ENCODE results near the gene RIT1.
A peak's percentile ranks its signal among the peaks of the same experiment; 100 is the strongest.

Gene RIT1

GRCh38 chr1:155940482-155940992 is 29.4 kb upstream of the RIT1 start:
- Histone ChIP-seq H3K9me3 (replicated peaks in 1 of 11) (no peaks in the 10 kb centered on the region), H3K27me3 (no peaks in the 10 kb centered on the region), H3K9ac (peak overlapping the region; percentile 20 to 69 (median 56)), H3K27ac (peak overlapping the region; percentile 43 to 69 (median 57); a peak in 20 of 22 replicates), H3K36me3 (peaks cover 0 to 18% (median 4%) of the 10 kb centered on the region in 11 experiments; a peak in 6 of 22 replicates), H4K20me1 (peaks cover 0 to 22% (median 10%) of the 10 kb centered on the region in 11 experiments; a peak in 11 of 22 replicates), H3K4me1 (peaks cover 71 to 79% (median 75%) of the 10 kb centered on the region in 10 experiments), H3K4me3 (peak overlapping the region in 7 of 10 experiments; percentile 0 to 48 (median 24); a peak in 6 of 20 replicates), H3K4me2 (peak overlapping the region; percentile 75 to 95 (median 86))
- no peak for TF ChIP-seq Cebpa-rat (IDR thresholded peaks at IDR 0.05)

GRCh38 chr1:155938220-155938627 is 27.1 kb upstream of the RIT1 start:
- TF ChIP-seq Cebpa-rat (IDR thresholded peaks at IDR 0.05): no peak
- Histone ChIP-seq H3K9ac (no peak overlapping the region), H3K36me3 (peaks cover under 1 to 6% (median 4%) of the 10 kb centered on the region in 11 experiments; a peak in 19 of 22 replicates), H3K4me2 (peak overlapping the region in 9 of 11 experiments; percentile 1 to 95 (median 85); a peak in 13 of 22 replicates), H3K27ac (no peak overlapping the region), H3K4me1 (peaks cover 55 to 67% (median 61%) of the 10 kb centered on the region in 10 experiments), H3K9me3 (replicated peaks in 1 of 11) (no peaks in the 10 kb centered on the region), H3K4me3 (no peak overlapping the region), H4K20me1 (peaks cover 0 to 20% (median 6%) of the 10 kb centered on the region in 11 experiments; a peak in 15 of 22 replicates), H3K27me3 (no peaks in the 10 kb centered on the region)

- H3K4me3 ChIP-seq: peak overlapping the region; percentile 80 to 97 (median 88)
- H3K36me3 ChIP-seq: peaks cover 32 to 37% (median 36%) of the 10 kb centered on the region in 11 experiments
- no peaks in the 10 kb centered on the region for H3K9me3 ChIP-seq (replicated peaks in 1 of 11)
- H3K27me3 ChIP-seq: no peaks in the 10 kb centered on the region
- TF ChIP-seq Cebpa-rat (IDR thresholded peaks at IDR 0.05): no peak
- H3K4me1 ChIP-seq: peaks cover 50 to 63% (median 60%) of the 10 kb centered on the region in 10 experiments
- peak overlapping the region; percentile 71 to 94 (median 86) for H3K4me2 ChIP-seq
- peaks cover 27 to 39% (median 36%) of the 10 kb centered on the region in 11 experiments for H4K20me1 ChIP-seq
- H3K9ac ChIP-seq: peak overlapping the region; percentile 91 to 99 (median 96)
- H3K27ac ChIP-seq: peak overlapping the region; percentile 89 to 98 (median 93)
Measured at GRCh38 chr1:155934936-155935590, 23.9 kb upstream of the RIT1 start.

- peak within 1 kb of the TSS; percentile 91 to 99 (median 96) for H3K9ac ChIP-seq
- peak within 1 kb of the TSS; percentile 86 to 96 (median 92) for H3K4me2 ChIP-seq
- peaks cover 34 to 47% (median 44%) of the 10 kb centered on the region in 11 experiments for H4K20me1 ChIP-seq
- H3K4me3 ChIP-seq: peak within 1 kb of the TSS; percentile 80 to 97 (median 88)
- H3K36me3 ChIP-seq: peaks cover 39 to 45% (median 43%) of the 10 kb centered on the region in 11 experiments
- H3K4me1 ChIP-seq: peaks cover 43 to 57% (median 54%) of the 10 kb centered on the region in 10 experiments
- H3K27me3 ChIP-seq: no peaks in the 10 kb centered on the region
- no peaks in the 10 kb centered on the region for H3K9me3 ChIP-seq (replicated peaks in 1 of 11)
- no peak for TF ChIP-seq Cebpa-rat (IDR thresholded peaks at IDR 0.05)
- H3K27ac ChIP-seq: peak within 1 kb of the TSS; percentile 89 to 98 (median 93)
Measured at GRCh38 chr1:155934097-155934935, 23.2 kb upstream of the RIT1 start, which contains the start of gene KHDC4. Gene KHDC4 (minus strand): TSS chr1:155934413. CDS start chr1:155934373, 40 bp downstream.

GRCh38 chr1:155933591-155934096 is 22.5 kb upstream of the RIT1 start:
- Histone ChIP-seq H4K20me1 (peaks cover 41 to 53% (median 50%) of the 10 kb centered on the region in 11 experiments), H3K9me3 (replicated peaks in 1 of 11) (no peaks in the 10 kb centered on the region)

GRCh38 chr1:155932487-155932886 is 21.3 kb upstream of the RIT1 start:
- peak overlapping the region; percentile 81 to 96 (median 91) for H3K4me2 ChIP-seq
- H3K4me3 ChIP-seq: peak overlapping the region; percentile 80 to 97 (median 88); a peak in 15 of 20 replicates
- TF ChIP-seq Cebpa-rat (IDR thresholded peaks at IDR 0.05): no peak
- no peaks in the 10 kb centered on the region for H3K27me3 ChIP-seq
- H4K20me1 ChIP-seq: peaks cover 50 to 65% (median 62%) of the 10 kb centered on the region in 11 experiments
- H3K4me1 ChIP-seq: peaks cover 31 to 45% (median 41%) of the 10 kb centered on the region in 10 experiments
- peaks cover 58 to 63% (median 62%) of the 10 kb centered on the region in 11 experiments for H3K36me3 ChIP-seq
- peak overlapping the region; percentile 91 to 99 (median 96); a peak in 19 of 22 replicates for H3K9ac ChIP-seq
- no peak overlapping the region for H3K27ac ChIP-seq
- no peaks in the 10 kb centered on the region for H3K9me3 ChIP-seq (replicated peaks in 1 of 11)

More at GRCh38 chr1:155933591-155934096, 22.5 kb upstream of the RIT1 start:
- peaks cover 46 to 52% (median 50%) of the 10 kb centered on the region in 11 experiments for H3K36me3 ChIP-seq
- TF ChIP-seq Cebpa-rat (IDR thresholded peaks at IDR 0.05): no peak
- H3K4me2 ChIP-seq: peak overlapping the region; percentile 81 to 96 (median 91)
- no peaks in the 10 kb centered on the region for H3K27me3 ChIP-seq
- peak overlapping the region; percentile 89 to 98 (median 93) for H3K27ac ChIP-seq
- H3K4me1 ChIP-seq: peaks cover 36 to 51% (median 48%) of the 10 kb centered on the region in 10 experiments
- peak overlapping the region; percentile 91 to 99 (median 96) for H3K9ac ChIP-seq
- H3K4me3 ChIP-seq: peak overlapping the region; percentile 80 to 97 (median 88)

- Histone ChIP-seq H3K4me1 (peaks cover 31 to 45% (median 41%) of the 10 kb centered on the region in 10 experiments), H3K9ac (peak overlapping the region in 9 of 11 experiments; percentile 43 to 99 (median 95); a peak in 17 of 22 replicates), H3K27me3 (no peaks in the 10 kb centered on the region), H3K4me2 (peak overlapping the region; percentile 81 to 96 (median 91)), H4K20me1 (peaks cover 53 to 69% (median 66%) of the 10 kb centered on the region in 11 experiments), H3K36me3 (peaks cover 62 to 67% (median 66%) of the 10 kb centered on the region in 11 experiments), H3K9me3 (replicated peaks in 1 of 11) (no peaks in the 10 kb centered on the region), H3K4me3 (peak overlapping the region in 9 of 10 experiments; percentile 80 to 97 (median 87); a peak in 14 of 20 replicates), H3K27ac (no peak overlapping the region)
- TF ChIP-seq Cebpa-rat (IDR thresholded peaks at IDR 0.05): no peak
Measured at GRCh38 chr1:155932081-155932480, 20.9 kb upstream of the RIT1 start.

Data from BLaER1 treated with 17β-estradiol and CSF1 and Interleukin-3, amounts not matched to agents 10 nM and 100 nM (cell line).